GM12872 (cell line): ENCODE data around the gene COL20A1.

ENCODE experiments used
- TF ChIP-seq, protein P1 (sequence below): IDR thresholded peaks from 3 replicates; pipeline ENCODE4 v1.5.1; 2011; ENCODE audit warnings: low read depth, mild to moderate bottlenecking, low read length, moderate library complexity; ENCODE audit not compliant: insufficient read depth

COL20A1 gene

DNA sequence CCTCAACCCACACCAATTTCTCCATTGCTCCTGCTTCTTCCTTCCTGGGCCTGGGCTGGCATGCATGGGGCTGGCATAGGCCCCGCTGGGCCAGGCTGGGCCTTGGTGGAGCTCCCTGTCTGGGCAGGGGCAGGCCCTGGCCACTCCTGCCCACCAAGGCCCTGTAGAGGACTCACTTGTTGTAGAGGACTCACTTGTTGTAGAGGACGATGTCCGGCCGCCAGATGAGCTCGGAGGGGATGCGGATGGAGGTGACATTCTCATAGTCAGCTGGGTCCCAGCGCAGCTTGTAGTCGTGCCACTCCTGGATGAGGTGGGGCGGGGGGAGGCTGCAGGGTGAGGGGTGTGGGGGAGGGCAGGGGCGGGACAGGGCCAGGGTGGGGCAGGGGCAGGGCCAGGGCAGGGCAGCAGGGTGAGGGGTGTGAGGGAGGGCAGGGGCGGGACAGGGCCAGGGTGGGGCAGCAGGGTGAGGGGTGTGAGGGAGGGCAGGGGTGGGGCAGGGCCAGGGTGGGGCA lies 62.9 kb downstream of the COL20A1 start:
- TF ChIP-seq, protein P1, sequence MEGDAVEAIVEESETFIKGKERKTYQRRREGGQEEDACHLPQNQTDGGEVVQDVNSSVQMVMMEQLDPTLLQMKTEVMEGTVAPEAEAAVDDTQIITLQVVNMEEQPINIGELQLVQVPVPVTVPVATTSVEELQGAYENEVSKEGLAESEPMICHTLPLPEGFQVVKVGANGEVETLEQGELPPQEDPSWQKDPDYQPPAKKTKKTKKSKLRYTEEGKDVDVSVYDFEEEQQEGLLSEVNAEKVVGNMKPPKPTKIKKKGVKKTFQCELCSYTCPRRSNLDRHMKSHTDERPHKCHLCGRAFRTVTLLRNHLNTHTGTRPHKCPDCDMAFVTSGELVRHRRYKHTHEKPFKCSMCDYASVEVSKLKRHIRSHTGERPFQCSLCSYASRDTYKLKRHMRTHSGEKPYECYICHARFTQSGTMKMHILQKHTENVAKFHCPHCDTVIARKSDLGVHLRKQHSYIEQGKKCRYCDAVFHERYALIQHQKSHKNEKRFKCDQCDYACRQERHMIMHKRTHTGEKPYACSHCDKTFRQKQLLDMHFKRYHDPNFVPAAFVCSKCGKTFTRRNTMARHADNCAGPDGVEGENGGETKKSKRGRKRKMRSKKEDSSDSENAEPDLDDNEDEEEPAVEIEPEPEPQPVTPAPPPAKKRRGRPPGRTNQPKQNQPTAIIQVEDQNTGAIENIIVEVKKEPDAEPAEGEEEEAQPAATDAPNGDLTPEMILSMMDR = no peak

DNA sequence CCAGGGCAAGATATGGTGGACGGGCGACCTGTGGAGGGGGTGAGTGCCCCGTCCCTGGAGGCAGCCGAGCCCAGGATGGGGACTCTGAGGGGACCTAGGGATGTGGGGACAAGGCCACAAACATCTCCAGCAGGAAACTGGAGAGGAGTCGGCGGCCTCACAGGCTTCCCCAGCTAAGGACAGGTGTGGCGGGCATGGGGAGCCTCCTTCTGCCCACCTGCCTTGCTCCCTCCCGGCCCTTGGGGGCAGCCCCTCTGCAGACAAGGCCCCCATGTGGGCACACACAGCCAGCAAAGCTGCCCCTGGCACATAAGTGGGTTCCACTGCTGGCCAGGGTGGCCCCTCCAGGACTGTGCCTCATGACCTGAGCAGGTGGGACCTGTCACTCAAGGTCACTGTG lies 63.5 kb downstream of the COL20A1 start:
- TF ChIP-seq, protein P1 = no peak

DNA sequence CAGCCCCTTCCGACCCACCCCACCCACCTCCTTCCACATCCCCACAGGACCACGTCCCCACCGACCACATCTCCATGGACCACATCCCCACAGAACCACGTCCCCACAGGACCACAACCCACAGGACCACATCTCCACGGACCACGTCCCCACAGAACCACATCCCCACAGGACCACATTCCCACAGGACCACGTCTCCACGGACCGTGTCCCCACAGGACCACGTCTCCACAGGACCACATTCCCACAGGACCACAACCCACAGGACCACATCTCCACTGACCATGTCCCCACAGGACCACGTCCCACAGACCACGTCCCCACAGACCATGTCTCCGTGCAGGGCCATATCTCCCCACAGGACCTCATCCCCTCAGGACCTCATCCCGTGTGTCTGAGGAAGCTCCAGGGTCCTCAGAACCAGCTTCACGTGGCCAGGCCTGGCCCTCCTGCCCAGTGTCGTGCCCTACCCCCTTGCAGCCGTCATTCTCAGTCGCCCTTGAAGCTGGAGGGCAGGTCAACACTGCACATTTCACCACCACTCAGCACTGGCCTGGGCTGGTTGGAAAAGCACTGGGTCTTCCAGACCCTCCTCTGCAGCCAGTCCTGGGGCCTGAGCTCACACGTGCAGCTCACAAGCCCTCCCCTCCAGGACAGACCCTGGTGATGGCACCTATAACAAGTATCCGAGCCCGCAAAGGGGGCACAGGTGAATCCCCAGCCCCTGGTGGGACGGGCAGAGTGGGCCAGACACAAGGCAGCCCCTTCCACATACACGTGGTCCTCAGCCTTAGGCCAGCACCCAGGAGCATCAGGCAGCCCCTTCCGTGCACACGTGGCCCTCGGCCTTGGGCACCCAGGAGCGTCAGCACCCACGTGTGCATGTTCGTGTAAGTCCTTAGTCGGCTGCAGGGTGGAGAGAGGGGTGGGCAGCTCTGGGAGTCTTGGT lies 64.2 kb downstream of the COL20A1 start:
- TF ChIP-seq, protein P1 = no peak

DNA sequence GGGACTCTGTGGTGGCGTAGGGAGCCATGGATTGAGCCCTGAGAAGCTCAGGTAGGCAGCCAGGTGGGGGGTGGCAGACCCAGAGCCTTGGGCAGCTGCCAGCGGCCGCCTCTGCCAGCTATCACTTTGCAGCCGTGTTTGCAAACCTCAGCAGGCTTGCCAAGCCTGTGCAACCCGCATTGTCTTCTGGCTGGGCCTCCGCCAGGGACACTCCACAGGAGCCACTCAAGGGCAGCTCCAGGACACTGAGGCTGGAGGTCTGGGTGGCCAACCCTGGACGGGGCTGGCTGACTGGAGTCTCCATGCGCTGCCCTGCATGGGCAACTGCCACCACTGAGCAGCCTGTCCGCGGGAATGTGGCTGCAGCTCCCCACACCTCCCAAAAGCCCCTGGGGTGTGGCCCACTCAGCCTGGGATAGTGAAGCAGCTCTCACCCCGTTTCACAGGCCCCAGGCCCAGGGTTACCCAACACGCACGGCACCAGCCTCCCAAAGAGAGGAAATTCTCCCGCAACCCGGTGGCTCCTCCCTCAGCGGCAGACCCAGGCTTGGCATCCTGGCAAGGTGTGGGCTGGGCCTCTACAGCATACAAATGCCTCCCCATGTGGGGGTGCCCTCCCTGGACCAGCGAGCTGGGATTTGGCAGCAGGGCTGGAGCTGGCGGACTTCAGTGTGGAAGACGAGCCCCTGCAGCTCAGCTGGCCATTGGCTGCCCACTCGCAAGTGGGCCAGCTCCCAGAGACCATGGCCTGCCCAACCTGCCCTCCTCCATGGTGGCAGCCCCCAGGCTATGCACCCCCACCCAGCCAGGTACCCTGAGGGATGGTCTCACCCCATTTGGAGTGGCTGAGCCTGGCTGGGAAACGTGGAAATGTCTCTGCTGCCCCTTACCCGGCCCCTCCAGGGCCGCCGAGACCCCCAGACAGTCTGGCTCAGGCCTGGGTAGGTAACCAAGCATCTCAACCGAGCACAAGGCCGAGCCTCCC lies 65.2 kb downstream of the COL20A1 start:
- TF ChIP-seq, protein P1 = no peak

DNA sequence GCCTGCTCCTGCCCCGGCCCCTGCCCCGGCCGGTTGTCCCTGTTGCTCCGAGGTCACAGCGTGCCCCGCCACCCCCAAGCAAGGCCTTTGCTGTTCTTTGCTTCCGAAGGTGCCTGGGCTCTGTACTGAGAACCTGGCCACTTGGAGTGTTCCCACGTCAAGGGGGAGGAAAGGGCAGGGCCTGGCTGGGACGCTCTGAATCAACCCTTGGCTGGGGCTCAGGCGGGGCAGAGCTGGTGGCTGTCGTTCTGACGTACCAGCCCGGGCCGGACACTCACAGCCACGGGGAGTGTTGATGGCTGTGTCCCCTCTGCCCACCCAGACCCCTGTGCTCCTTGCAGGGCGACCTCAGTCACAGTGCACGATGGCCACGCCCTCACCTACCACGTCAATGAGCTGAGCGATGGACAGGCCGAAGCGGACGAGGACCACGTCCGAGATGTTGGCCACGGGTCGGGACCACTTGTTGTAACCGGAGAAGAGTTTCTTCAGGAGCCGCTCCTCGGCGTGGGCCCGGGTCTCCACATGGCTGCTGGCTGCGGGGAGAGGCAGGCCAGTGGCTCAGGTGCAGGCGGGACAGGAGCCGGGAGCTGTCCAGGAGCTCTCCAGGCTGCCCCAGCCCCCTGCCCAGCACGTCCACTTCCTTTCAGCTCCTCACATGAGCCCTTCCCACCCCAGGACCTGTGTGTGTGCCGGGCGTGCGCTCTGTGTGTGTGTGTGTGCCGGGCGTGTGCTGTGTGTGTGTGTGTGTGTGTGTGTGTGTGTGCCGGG lies 66.4 kb downstream of the COL20A1 start:
- TF ChIP-seq, protein P1 = no peak

DNA sequence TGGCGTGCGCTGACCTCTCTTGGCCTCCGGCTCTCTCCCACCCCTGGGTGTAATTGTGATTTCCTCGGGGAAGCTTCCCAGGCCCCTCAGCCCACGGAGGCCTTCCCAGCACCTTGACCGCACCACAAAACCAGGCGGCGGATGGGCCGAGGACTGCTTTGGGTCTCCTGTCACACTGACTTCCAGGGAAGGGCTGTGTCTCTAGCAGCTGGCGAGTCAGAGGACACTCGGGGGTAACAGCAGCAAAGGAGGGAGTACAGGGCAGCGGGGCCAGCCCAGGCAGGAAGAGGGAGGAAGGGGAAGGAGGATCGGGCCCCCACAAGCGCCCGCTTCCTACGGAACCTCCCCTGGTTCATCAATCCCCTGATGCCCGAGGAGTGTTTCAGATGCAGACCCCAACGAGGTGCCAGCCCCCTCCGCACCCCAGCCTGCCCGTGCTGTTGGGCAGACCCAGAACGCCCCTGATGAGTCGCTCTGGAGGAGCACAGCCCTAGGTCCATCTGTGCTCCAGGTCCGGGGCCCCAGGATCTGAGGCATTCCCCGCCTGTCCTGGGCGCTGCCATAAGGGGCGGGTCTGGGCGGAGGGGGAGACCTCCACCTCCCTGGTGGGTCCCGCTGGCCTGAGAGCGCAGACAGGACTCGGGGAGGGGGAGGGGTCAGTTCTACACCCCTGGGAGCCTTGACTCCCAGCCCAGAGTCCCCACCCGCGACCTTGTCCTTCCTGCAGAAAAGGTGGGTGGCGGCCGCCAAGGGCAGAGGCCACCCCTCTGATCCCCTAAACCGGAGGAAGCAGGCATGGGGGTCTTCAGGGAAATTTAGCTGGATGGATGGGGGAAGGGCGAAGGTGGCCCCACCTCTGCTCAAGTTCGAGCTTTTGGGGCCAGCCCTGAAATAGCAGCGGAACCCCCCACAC lies 67.2 kb downstream of the COL20A1 start:
- TF ChIP-seq, protein P1 = no peak
